ENCODE measurements around the gene AKNA.
A peak's percentile ranks its signal among the peaks of the same experiment; 100 is the strongest.

Gene AKNA

GRCh38 chr9:114289571-114290481 lies 98.0 kb downstream of the AKNA start:
- peak; percentile 60 for DNase-seq (ENCODE audit: low spot score)
- no peak overlapping the region for H3K27ac ChIP-seq
- no peak for TF ChIP-seq CTCF (IDR thresholded peaks at IDR 0.05)
- no peak overlapping the region for H3K4me3 ChIP-seq

GRCh38 chr9:114289106-114289505 lies 98.7 kb downstream of the AKNA start:
- H3K4me3 ChIP-seq, result no peak overlapping the region
- DNase-seq (ENCODE audit: low spot score), result peak; percentile 67
- H3K27ac ChIP-seq, result no peak overlapping the region
- TF ChIP-seq CTCF (IDR thresholded peaks at IDR 0.05), result no peak

- DNase-seq (ENCODE audit: low spot score), result peak; percentile 62
- no peak overlapping the region for H3K4me3 ChIP-seq
- TF ChIP-seq CTCF (IDR thresholded peaks at IDR 0.05), result no peak
- peak overlapping the region in 1 of 2 donors; percentile 33 for H3K27ac ChIP-seq
Measured at GRCh38 chr9:114288193-114289091, 99.3 kb downstream of the AKNA start.

- no peak for TF ChIP-seq CTCF (IDR thresholded peaks at IDR 0.05)
- Histone ChIP-seq H3K4me3 (no peak overlapping the region), H3K27ac (peak overlapping the region in 1 of 2 donors; percentile 33)
- DNase-seq (ENCODE audit: low spot score), result peak; percentile 71
Measured at GRCh38 chr9:114287763-114288192, 100.0 kb downstream of the AKNA start.

GRCh38 chr9:114287001-114287762 lies 100.6 kb downstream of the AKNA start:
- H3K27ac ChIP-seq, result no peak overlapping the region
- peak; percentile 56 for DNase-seq (ENCODE audit: low spot score)
- TF ChIP-seq CTCF (IDR thresholded peaks at IDR 0.05), result no peak
- H3K4me3 ChIP-seq, result no peak overlapping the region

- DNase-seq (ENCODE audit: low spot score), result peak; percentile 53
- no peak for TF ChIP-seq CTCF (IDR thresholded peaks at IDR 0.05)
- Histone ChIP-seq H3K27ac (no peak overlapping the region), H3K4me3 (no peak overlapping the region)
Measured at GRCh38 chr9:114286146-114286679, 101.6 kb downstream of the AKNA start.

Measured in coronary artery (tissue), 2 donors.